H9 (cell line): ENCODE data around the gene ASPG. TPM values are rescaled to one million over a fixed set of nuclear protein-coding genes. Genes with fewer than 3 reads are reported as not detected.

ENCODE experiments used
- DNase-seq: peaks from one replicate; pipeline ENCODE4 v3.0.0-alpha.2; 2017
- H2AFZ ChIP-seq: one replicate; pipeline ENCODE4 v1.6.1; 2013; ENCODE audit warnings: mild to moderate bottlenecking, low read length, control low read depth, moderate library complexity
- H2AK5ac ChIP-seq: 2 replicates; pipeline ENCODE4 v1.6.1; 2013; ENCODE audit warnings: low read length, control low read depth, mixed read lengths; ENCODE audit not compliant: insufficient read length
- H2BK120ac ChIP-seq: one replicate; pipeline ENCODE4 v1.6.1; 2013; ENCODE audit warnings: low read depth, mild to moderate bottlenecking, low read length, control low read depth, inconsistent platforms; ENCODE audit not compliant: poor library complexity, severe bottlenecking
- H2BK12ac ChIP-seq: 2 replicates; pipeline ENCODE4 v1.6.1; 2013; ENCODE audit warnings: low read length, control low read depth, mixed read lengths, low read depth; ENCODE audit not compliant: insufficient read length
- H2BK15ac ChIP-seq: 2 replicates; pipeline ENCODE4 v1.6.1; 2013; ENCODE audit warnings: low read depth, low read length, control low read depth
- H2BK20ac ChIP-seq: one replicate; pipeline ENCODE4 v1.6.1; 2013; ENCODE audit warnings: low read depth, mild to moderate bottlenecking, low read length, control low read depth, inconsistent platforms; ENCODE audit not compliant: poor library complexity, severe bottlenecking
- H2BK5ac ChIP-seq: 2 replicates; pipeline ENCODE4 v1.6.1; 2013; ENCODE audit warnings: low read length, control low read depth, mixed read lengths; ENCODE audit not compliant: insufficient read length
- H3K14ac ChIP-seq: 2 replicates; pipeline ENCODE4 v1.6.1; 2013; ENCODE audit warnings: low read length, control low read depth; ENCODE audit not compliant: insufficient read depth
- H3K18ac ChIP-seq: 2 replicates; pipeline ENCODE4 v1.6.1; 2013; ENCODE audit warnings: low read depth, mild to moderate bottlenecking, mixed read lengths, low read length, control low read depth; ENCODE audit not compliant: insufficient read length
- H3K23ac ChIP-seq: 2 replicates; pipeline ENCODE4 v1.6.1; 2013; ENCODE audit warnings: low read length, control low read depth, mixed read lengths, low read depth; ENCODE audit not compliant: insufficient read length
- H3K23me2 ChIP-seq: 2 replicates; pipeline ENCODE4 v1.6.1; 2013; ENCODE audit warnings: low read depth, mild to moderate bottlenecking, mixed read lengths, low read length, control low read depth; ENCODE audit not compliant: insufficient read length, poor library complexity, severe bottlenecking
- H3K27ac ChIP-seq: 2 replicates; pipeline ENCODE4 v1.5.1; 2013; ENCODE audit warnings: low read length, control low read depth, mixed read lengths, low read depth; ENCODE audit not compliant: insufficient read length
- H3K27me3 ChIP-seq: 2 replicates; pipeline ENCODE4 v1.6.1; 2013; ENCODE audit warnings: low read length, control low read depth, inconsistent platforms; ENCODE audit not compliant: insufficient read depth
- H3K4ac ChIP-seq: 2 replicates; pipeline ENCODE4 v1.6.1; 2013; ENCODE audit warnings: low read depth, mild to moderate bottlenecking, control low read depth, inconsistent platforms, low read length, moderate library complexity
- H3K4me1 ChIP-seq: 2 replicates; pipeline ENCODE4 v1.6.1; 2013; ENCODE audit warnings: low read length, control low read depth, inconsistent platforms; ENCODE audit not compliant: insufficient read depth
- H3K4me2 ChIP-seq: 2 replicates; pipeline ENCODE4 v1.6.1; 2013; ENCODE audit warnings: low read length, control low read depth, mixed read lengths; ENCODE audit not compliant: insufficient read length, insufficient read depth
- H3K56ac ChIP-seq: 2 replicates; pipeline ENCODE4 v1.6.1; 2013; ENCODE audit warnings: low read depth, mild to moderate bottlenecking, mixed read lengths, low read length, control low read depth; ENCODE audit not compliant: insufficient read length
- H3K79me1 ChIP-seq: 2 replicates; pipeline ENCODE4 v1.6.1; 2013; ENCODE audit warnings: low read depth, mild to moderate bottlenecking, moderate library complexity, low read length, control low read depth, inconsistent platforms; ENCODE audit not compliant: insufficient read depth, poor library complexity, severe bottlenecking
- H3K79me2 ChIP-seq: 2 replicates; pipeline ENCODE4 v1.6.1; 2013; ENCODE audit warnings: low read length, control low read depth, inconsistent platforms; ENCODE audit not compliant: insufficient read depth
- H3K9ac ChIP-seq: 2 replicates; pipeline ENCODE4 v1.6.1; 2013; ENCODE audit warnings: low read length, control low read depth, mixed read lengths; ENCODE audit not compliant: insufficient read length; ENCODE audit errors: extremely low read depth
- H3K9me3 ChIP-seq: one replicate; pipeline ENCODE4 v1.6.1; 2013; ENCODE audit warnings: low read depth, low read length, inconsistent platforms; ENCODE audit not compliant: control insufficient read depth
- H3T11ph ChIP-seq: one replicate; pipeline ENCODE4 v1.6.1; 2013; ENCODE audit warnings: mild to moderate bottlenecking, low read length, control low read depth, inconsistent platforms
- H4K20me1 ChIP-seq: one replicate; pipeline ENCODE4 v1.6.1; 2013; ENCODE audit not compliant: control insufficient read depth, insufficient read length, insufficient read depth
- H4K5ac ChIP-seq: 2 replicates; pipeline ENCODE4 v1.6.1; 2013; ENCODE audit warnings: low read depth, mild to moderate bottlenecking, mixed read lengths, low read length, control low read depth; ENCODE audit not compliant: insufficient read length
- H4K8ac ChIP-seq: replicated peaks from 2 replicates; pipeline ENCODE4 v1.6.1; 2013; ENCODE audit warnings: low read length, control low read depth, mixed read lengths, low read depth; ENCODE audit not compliant: insufficient read length
- H4K91ac ChIP-seq: 2 replicates; pipeline ENCODE4 v1.6.1; 2013; ENCODE audit warnings: low read depth, mild to moderate bottlenecking, moderate library complexity, mixed read lengths, low read length, control low read depth; ENCODE audit not compliant: insufficient read length
- H3K27ac Mint-ChIP-seq, 3 experiments: 2 replicates in 2 of 3; 3 replicates in 1 of 3; pipeline ENCODE4 v1.8.0; 2020 to 2021; ENCODE audit warnings: mixed read lengths in 3 of 3, mild to moderate bottlenecking in 1 of 3, moderate library complexity in 1 of 3
- H3K27me3 Mint-ChIP-seq: 2 replicates; pipeline ENCODE4 v1.8.0; 2021; ENCODE audit warnings: low read depth, mild to moderate bottlenecking, moderate library complexity, mixed read lengths
- H3K36me3 Mint-ChIP-seq, 3 experiments: 2 replicates in 2 of 3; 3 replicates in 1 of 3; pipeline ENCODE4 v1.8.0; 2020 to 2021; ENCODE audit warnings: low read depth in 3 of 3, mixed read lengths in 3 of 3; ENCODE audit not compliant: insufficient read depth in 1 of 3
- H3K4me1 Mint-ChIP-seq, 2 experiments: 2 replicates each; pipeline ENCODE4 v1.8.0; 2020; ENCODE audit warnings: mixed read lengths in 2 of 2
- H3K4me3 Mint-ChIP-seq, 2 experiments: 2 replicates in 1 of 2; 3 replicates in 1 of 2; pipeline ENCODE4 v1.8.0; 2020 to 2021; ENCODE audit warnings: mild to moderate bottlenecking in 2 of 2, mixed read lengths in 2 of 2, moderate library complexity in 1 of 2
- H3K9me3 Mint-ChIP-seq, 2 experiments: 2 replicates in 1 of 2; 3 replicates in 1 of 2; pipeline ENCODE4 v1.8.0; 2020; ENCODE audit warnings: mild to moderate bottlenecking in 2 of 2, mixed read lengths in 2 of 2, moderate library complexity in 1 of 2
- WGBS: extraction: QIAGEN DNeasy Blood & Tissue Kit; methylation state at CpG from one replicate; pipeline ENCODE4 v1.1.7; 2013; ENCODE audit warnings: missing lambda C conversion rate, low lambda C conversion rate, mixed read lengths; ENCODE audit not compliant: insufficient read length; ENCODE audit errors: extremely low coverage; 5-methylcytosine and 5-hydroxymethylcytosine counted together
- total RNA-seq: library from RNA; stranded (reverse); gene quantifications from 2 replicates; pipeline ENCODE4 v1.2.1, GENCODE V29; 2021
- TF ChIP-seq, protein P1 (sequence below): fragments of 200-600 bp; sonication (generic); conservative IDR thresholded peaks from 3 replicates; pipeline ENCODE4 v1.8.0; 2021; ENCODE audit warnings: antibody characterized with exemption, mild to moderate bottlenecking

ASPG gene
- total RNA-seq, 1 experiment from 2014 or later: 0.33 TPM

- H3K9me3 ChIP-seq: no peaks in the 10 kb centered on the region
- H3K4me3 Mint-ChIP-seq: no peak overlapping the region
- no peaks in the 10 kb centered on the region for H3K79me1 ChIP-seq
Observed at GRCh38 chr14:104064003-104064402, 21.5 kb upstream of the ASPG start.

More at GRCh38 chr14:104064003-104064402, 21.5 kb upstream of the ASPG start:
- no peak overlapping the region for H3K4ac ChIP-seq
- H3K23ac ChIP-seq: no peak overlapping the region
- no CpG with 5 or more reads among the region's 10 CpGs for WGBS
- H3K56ac ChIP-seq: no peak overlapping the region
- Mint-ChIP-seq H3K4me1 (no peaks in the 10 kb centered on the region), H3K9me3 (peaks cover 31 to 42% of the 10 kb centered on the region in 2 experiments), H3K27ac (no peak overlapping the region), H3K36me3 (peaks cover 1 to 14% (median 7%) of the 10 kb centered on the region in 3 experiments; a peak in 4 of 7 replicates), H3K27me3 (peaks cover 29% of the 10 kb centered on the region)
- no peak overlapping the region for H2BK120ac ChIP-seq
- no peak overlapping the region for H4K91ac ChIP-seq
- H4K8ac ChIP-seq: no peak overlapping the region
- H2AFZ ChIP-seq: no peak overlapping the region
- H3K4me2 ChIP-seq: no peak overlapping the region
- H2BK15ac ChIP-seq: no peak overlapping the region; the same call in 1 of the 2 replicates
- H3K23me2 ChIP-seq: peaks cover 3% of the 10 kb centered on the region
- H3K9ac ChIP-seq: no peak overlapping the region
- H3K79me2 ChIP-seq: no peaks in the 10 kb centered on the region
- H2BK5ac ChIP-seq: no peak overlapping the region
- no peak overlapping the region for H3K27ac ChIP-seq
- DNase-seq: no peak
- no peaks in the 10 kb centered on the region for H4K20me1 ChIP-seq
- H2BK12ac ChIP-seq: no peak overlapping the region
- H3K27me3 ChIP-seq: no peaks in the 10 kb centered on the region
- H3K14ac ChIP-seq: no peak overlapping the region
- no peak overlapping the region for H2BK20ac ChIP-seq
- TF ChIP-seq, protein P1, sequence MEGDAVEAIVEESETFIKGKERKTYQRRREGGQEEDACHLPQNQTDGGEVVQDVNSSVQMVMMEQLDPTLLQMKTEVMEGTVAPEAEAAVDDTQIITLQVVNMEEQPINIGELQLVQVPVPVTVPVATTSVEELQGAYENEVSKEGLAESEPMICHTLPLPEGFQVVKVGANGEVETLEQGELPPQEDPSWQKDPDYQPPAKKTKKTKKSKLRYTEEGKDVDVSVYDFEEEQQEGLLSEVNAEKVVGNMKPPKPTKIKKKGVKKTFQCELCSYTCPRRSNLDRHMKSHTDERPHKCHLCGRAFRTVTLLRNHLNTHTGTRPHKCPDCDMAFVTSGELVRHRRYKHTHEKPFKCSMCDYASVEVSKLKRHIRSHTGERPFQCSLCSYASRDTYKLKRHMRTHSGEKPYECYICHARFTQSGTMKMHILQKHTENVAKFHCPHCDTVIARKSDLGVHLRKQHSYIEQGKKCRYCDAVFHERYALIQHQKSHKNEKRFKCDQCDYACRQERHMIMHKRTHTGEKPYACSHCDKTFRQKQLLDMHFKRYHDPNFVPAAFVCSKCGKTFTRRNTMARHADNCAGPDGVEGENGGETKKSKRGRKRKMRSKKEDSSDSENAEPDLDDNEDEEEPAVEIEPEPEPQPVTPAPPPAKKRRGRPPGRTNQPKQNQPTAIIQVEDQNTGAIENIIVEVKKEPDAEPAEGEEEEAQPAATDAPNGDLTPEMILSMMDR: no peak
- H3K18ac ChIP-seq: no peak overlapping the region
- no peaks in the 10 kb centered on the region for H3K4me1 ChIP-seq
- H4K5ac ChIP-seq: no peak overlapping the region
- no peak overlapping the region for H3T11ph ChIP-seq
- no peak overlapping the region for H2AK5ac ChIP-seq
